ENCODE measurements around the gene MED12L.

Gene MED12L

DNA sequence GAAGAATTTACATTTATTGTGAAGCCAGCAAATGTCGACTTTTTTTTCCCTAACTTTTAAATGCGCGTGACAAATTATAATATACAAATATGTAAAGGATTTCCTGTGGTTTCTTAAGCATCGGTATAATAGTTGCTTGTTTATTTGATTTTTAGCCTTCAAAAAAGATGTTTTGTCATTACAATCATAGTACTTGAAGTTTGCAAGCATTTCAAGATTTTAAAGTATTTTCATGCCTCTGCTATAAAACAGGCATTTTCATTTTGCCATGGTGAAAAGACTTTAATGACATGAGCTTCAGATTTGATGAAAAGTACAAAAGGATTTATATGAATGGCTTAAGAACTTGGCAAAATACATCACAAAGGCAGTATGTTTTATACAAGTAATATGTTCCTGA, 308.5 kb downstream of the MED12L start:
- Histone ChIP-seq H3K4me1 (ENCODE audit: control insufficient read depth, insufficient read depth, low read length) (peaks cover 36% of the 10 kb centered on the region), H3K36me3 (ENCODE audit: control insufficient read depth, insufficient read depth, low read length) (peaks cover 9% of the 10 kb centered on the region), H3K9me3 (ENCODE audit: control insufficient read depth, insufficient read depth, low read length) (no peaks in the 10 kb centered on the region), H3K27me3 (ENCODE audit: control insufficient read depth, insufficient read depth, low read length) (no peaks in the 10 kb centered on the region), H3K9ac (ENCODE audit: low read depth, low read length) (0 out of 2 replicates have a peak overlapping the region, but pooled peaks have one; percentile 46), H3K27ac (ENCODE audit: low read depth, low read length) (peak overlapping the region; percentile 96), H3K4me3 (ENCODE audit: low read depth, low read length) (peak overlapping the region; percentile 42)

DNA sequence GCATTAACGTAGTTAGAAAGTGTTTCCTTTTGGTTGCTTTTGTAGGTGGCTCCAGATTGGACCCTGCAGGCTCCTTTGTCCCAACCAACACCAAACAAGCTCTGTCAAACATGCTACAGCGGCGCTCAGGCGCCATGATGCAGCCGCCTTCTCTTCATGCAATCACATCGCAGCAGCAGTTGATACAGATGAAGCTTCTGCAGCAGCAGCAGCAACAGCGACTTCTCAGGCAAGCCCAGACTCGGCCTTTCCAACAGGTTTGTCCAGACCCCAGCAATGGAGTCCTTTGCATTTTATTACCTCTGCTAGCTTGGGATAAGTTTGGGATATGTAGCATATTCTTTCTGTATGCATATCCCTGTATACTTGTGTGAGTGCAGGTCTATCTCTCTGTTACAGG, 309.1 kb downstream of the MED12L start:
- H3K4me1 ChIP-seq (ENCODE audit: control insufficient read depth, insufficient read depth, low read length): peaks cover 43% of the 10 kb centered on the region
- no peaks in the 10 kb centered on the region for H3K27me3 ChIP-seq (ENCODE audit: control insufficient read depth, insufficient read depth, low read length)
- H3K27ac ChIP-seq (ENCODE audit: low read depth, low read length): peak overlapping the region; percentile 96
- peaks cover 7% of the 10 kb centered on the region for H3K36me3 ChIP-seq (ENCODE audit: control insufficient read depth, insufficient read depth, low read length)
- H3K9me3 ChIP-seq (ENCODE audit: control insufficient read depth, insufficient read depth, low read length): no peaks in the 10 kb centered on the region
- no peak overlapping the region for H3K4me3 ChIP-seq (ENCODE audit: low read depth, low read length)
- peak overlapping the region; percentile 46 for H3K9ac ChIP-seq (ENCODE audit: low read depth, low read length)

DNA sequence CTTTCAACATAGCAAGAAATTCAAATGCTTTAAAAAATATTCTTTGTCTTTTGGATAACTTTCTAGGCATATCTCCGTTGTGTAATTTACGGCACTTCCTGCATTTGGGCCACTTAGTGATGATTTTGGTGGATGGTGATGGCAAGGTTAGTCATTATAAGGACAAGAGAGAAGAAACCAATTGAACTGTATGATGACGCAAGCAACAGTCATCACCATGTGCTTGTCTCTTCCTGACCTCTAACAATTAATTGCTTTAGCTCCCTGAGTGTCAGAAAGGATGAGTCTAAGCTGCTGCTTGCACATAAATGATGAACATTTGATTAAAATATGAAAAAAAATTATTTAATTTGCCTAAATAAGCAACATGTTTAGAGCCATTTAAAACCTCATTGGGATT, 310.3 kb downstream of the MED12L start:
- no peak overlapping the region for H3K4me3 ChIP-seq (ENCODE audit: low read depth, low read length)
- no peaks in the 10 kb centered on the region for H3K9me3 ChIP-seq (ENCODE audit: control insufficient read depth, insufficient read depth, low read length)
- H3K36me3 ChIP-seq (ENCODE audit: control insufficient read depth, insufficient read depth, low read length): peaks cover 3% of the 10 kb centered on the region; the same call in 1 of the 2 replicates
- H3K27me3 ChIP-seq (ENCODE audit: control insufficient read depth, insufficient read depth, low read length): no peaks in the 10 kb centered on the region
- peaks cover 45% of the 10 kb centered on the region for H3K4me1 ChIP-seq (ENCODE audit: control insufficient read depth, insufficient read depth, low read length)
- no peak overlapping the region for H3K9ac ChIP-seq (ENCODE audit: low read depth, low read length)
- H3K27ac ChIP-seq (ENCODE audit: low read depth, low read length): no peak overlapping the region

DNA sequence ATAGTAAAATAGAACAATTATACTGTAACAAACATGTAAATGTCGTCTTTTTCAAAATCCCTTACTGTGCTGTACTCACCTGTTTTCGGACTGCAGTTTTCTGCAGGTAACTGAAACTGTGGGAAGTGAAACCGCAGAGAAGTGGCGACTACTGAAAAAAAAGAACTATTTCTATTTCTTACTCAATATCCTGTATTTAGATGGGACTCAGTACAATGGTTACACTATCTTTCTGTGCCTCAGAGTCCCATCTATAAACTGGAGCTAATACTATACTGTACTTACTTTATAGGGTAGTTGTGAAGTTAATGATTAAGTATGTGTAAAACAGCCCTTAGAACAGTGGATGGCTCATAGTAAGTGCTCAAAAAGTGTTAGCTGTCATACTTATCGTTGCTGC, 313.4 kb downstream of the MED12L start:
- H3K27ac ChIP-seq (ENCODE audit: low read depth, low read length): no peak overlapping the region
- H3K9ac ChIP-seq (ENCODE audit: low read depth, low read length): no peak overlapping the region
- peaks cover 38% of the 10 kb centered on the region for H3K4me1 ChIP-seq (ENCODE audit: control insufficient read depth, insufficient read depth, low read length)
- no peaks in the 10 kb centered on the region for H3K27me3 ChIP-seq (ENCODE audit: control insufficient read depth, insufficient read depth, low read length)
- H3K36me3 ChIP-seq (ENCODE audit: control insufficient read depth, insufficient read depth, low read length): peaks cover 3% of the 10 kb centered on the region; the same call in 1 of the 2 replicates
- H3K9me3 ChIP-seq (ENCODE audit: control insufficient read depth, insufficient read depth, low read length): no peaks in the 10 kb centered on the region
- H3K4me3 ChIP-seq (ENCODE audit: low read depth, low read length): no peak overlapping the region

DNA sequence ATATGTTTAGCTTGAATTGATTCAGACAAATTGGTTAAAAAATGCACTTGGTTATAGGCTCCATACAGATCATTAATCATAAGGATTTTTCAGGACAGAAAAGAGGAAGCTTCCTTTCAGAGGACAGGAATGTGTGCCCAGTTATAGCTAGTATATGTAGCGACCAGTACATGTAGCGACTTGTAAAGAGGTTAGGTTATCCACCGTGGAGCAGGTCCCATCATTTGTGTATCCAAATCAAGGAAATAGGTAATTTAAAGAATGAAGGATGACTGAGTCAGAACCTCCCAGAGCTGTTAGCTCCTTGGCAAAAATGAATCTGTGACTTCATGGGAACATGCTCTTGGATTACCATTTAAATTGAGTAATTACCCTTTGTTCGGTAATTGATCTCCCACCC, 314.9 kb downstream of the MED12L start:
- no peak overlapping the region for H3K9ac ChIP-seq (ENCODE audit: low read depth, low read length)
- H3K27ac ChIP-seq (ENCODE audit: low read depth, low read length): no peak overlapping the region
- no peaks in the 10 kb centered on the region for H3K27me3 ChIP-seq (ENCODE audit: control insufficient read depth, insufficient read depth, low read length)
- no peaks in the 10 kb centered on the region for H3K9me3 ChIP-seq (ENCODE audit: control insufficient read depth, insufficient read depth, low read length)
- peaks cover 23% of the 10 kb centered on the region for H3K4me1 ChIP-seq (ENCODE audit: control insufficient read depth, insufficient read depth, low read length)
- peaks cover 3% of the 10 kb centered on the region; the same call in 1 of the 2 replicates for H3K36me3 ChIP-seq (ENCODE audit: control insufficient read depth, insufficient read depth, low read length)
- H3K4me3 ChIP-seq (ENCODE audit: low read depth, low read length): no peak overlapping the region

DNA sequence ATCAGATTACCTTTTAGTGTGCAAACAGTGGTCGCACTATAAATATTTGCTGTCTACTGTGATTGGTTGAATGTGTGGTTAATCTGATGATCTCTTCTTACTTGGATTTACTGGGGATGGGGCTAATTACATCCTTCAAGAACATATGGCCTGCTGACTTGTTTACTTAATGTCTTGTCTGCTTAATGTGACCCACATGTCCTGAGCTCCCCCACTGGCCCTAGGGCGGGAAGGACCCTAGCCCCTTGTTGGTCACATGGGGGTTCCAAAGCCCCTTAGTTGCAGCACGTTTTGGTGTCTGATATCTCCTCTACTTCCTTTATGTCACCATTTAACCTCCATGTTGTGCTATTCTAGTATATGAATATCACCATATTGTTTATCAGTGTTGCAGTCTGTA, 316.9 kb downstream of the MED12L start:
- Histone ChIP-seq H3K4me3 (ENCODE audit: low read depth, low read length) (no peak overlapping the region), H3K9me3 (ENCODE audit: control insufficient read depth, insufficient read depth, low read length) (no peaks in the 10 kb centered on the region), H3K9ac (ENCODE audit: low read depth, low read length) (no peak overlapping the region)

DNA sequence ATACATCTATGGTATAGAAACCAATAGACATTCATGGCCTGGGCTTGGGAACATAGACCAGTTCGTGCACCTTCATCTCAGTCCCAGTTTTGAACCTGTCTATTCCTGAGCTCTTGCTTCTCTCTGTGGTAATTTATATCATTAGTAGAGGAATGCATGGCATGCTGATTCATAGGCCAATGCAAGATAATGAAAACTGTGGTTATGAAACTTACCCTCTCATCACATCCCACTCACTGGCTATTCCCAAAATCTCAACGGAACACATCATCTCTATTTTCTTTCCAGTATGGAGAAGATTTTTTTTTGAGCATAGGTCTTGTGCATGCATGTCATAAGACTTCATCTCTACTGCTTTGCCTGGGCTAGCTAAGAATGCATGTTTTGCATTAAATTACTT, 317.8 kb downstream of the MED12L start:
- Histone ChIP-seq H3K9me3 (ENCODE audit: control insufficient read depth, insufficient read depth, low read length) (no peaks in the 10 kb centered on the region), H3K4me3 (ENCODE audit: low read depth, low read length) (no peak overlapping the region), H3K9ac (ENCODE audit: low read depth, low read length) (no peak overlapping the region), H3K27ac (ENCODE audit: low read depth, low read length) (no peak overlapping the region), H3K27me3 (ENCODE audit: control insufficient read depth, insufficient read depth, low read length) (no peaks in the 10 kb centered on the region), H3K4me1 (ENCODE audit: control insufficient read depth, insufficient read depth, low read length) (peaks cover 23% of the 10 kb centered on the region), H3K36me3 (ENCODE audit: control insufficient read depth, insufficient read depth, low read length) (no peaks in the 10 kb centered on the region)

More for the DNA sequence above, 316.9 kb downstream of the MED12L start:
- Histone ChIP-seq H3K36me3 (ENCODE audit: control insufficient read depth, insufficient read depth, low read length) (no peaks in the 10 kb centered on the region), H3K4me1 (ENCODE audit: control insufficient read depth, insufficient read depth, low read length) (peaks cover 23% of the 10 kb centered on the region), H3K27ac (ENCODE audit: low read depth, low read length) (no peak overlapping the region), H3K27me3 (ENCODE audit: control insufficient read depth, insufficient read depth, low read length) (no peaks in the 10 kb centered on the region)

DNA sequence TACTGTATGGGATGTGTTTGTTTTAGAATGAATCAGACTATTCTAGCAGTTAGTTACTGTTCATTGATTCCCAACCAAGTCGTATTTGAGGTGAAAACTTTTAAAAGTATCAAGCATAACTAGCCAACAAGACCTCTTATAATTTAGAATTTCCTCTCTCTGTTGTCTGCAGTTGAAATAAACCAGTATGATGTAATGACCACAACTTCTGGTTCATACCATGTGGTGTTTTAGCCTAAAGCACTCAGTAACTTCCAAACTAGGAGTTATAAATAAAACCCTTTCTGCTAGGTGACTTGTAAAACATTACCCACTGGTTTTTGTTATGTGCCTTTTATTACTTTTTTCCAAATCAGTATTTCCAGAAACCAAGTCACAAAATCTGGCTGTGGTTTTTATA, 318.9 kb downstream of the MED12L start:
- no peaks in the 10 kb centered on the region for H3K9me3 ChIP-seq (ENCODE audit: control insufficient read depth, insufficient read depth, low read length)
- H3K4me1 ChIP-seq (ENCODE audit: control insufficient read depth, insufficient read depth, low read length): peaks cover 14% of the 10 kb centered on the region
- H3K27ac ChIP-seq (ENCODE audit: low read depth, low read length): no peak overlapping the region
- H3K36me3 ChIP-seq (ENCODE audit: control insufficient read depth, insufficient read depth, low read length): no peaks in the 10 kb centered on the region
- H3K4me3 ChIP-seq (ENCODE audit: low read depth, low read length): no peak overlapping the region
- no peak overlapping the region for H3K9ac ChIP-seq (ENCODE audit: low read depth, low read length)
- no peaks in the 10 kb centered on the region for H3K27me3 ChIP-seq (ENCODE audit: control insufficient read depth, insufficient read depth, low read length)

DNA sequence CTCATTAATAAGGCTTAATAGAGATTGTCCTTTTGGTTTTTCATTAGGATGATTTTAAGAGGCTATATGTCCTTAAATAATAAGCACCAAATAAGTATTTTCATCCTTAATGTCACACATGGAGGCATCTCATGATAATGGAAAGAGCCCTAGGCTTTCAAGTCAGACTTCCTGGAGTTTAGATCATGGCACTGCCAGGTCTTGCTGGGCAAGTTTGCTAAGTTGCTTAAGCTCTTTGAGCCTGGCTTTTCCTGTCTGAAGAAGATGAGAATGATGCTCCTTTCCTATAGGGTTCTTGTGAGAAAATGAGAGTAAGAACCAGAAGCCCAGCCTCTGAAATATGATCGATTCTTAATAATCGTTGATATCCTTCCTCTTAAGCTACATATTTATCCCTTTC, 322.5 kb downstream of the MED12L start:
- H3K27ac ChIP-seq (ENCODE audit: low read depth, low read length): no peak overlapping the region
- H3K36me3 ChIP-seq (ENCODE audit: control insufficient read depth, insufficient read depth, low read length): no peaks in the 10 kb centered on the region; the same call in 1 of the 2 replicates
- no peak overlapping the region for H3K9ac ChIP-seq (ENCODE audit: low read depth, low read length)
- H3K4me1 ChIP-seq (ENCODE audit: control insufficient read depth, insufficient read depth, low read length): 0 out of 2 replicates have a peak, but pooled peaks cover 7% of the 10 kb centered on the region
- H3K27me3 ChIP-seq (ENCODE audit: control insufficient read depth, insufficient read depth, low read length): no peaks in the 10 kb centered on the region
- H3K4me3 ChIP-seq (ENCODE audit: low read depth, low read length): no peak overlapping the region
- no peaks in the 10 kb centered on the region for H3K9me3 ChIP-seq (ENCODE audit: control insufficient read depth, insufficient read depth, low read length)

DNA sequence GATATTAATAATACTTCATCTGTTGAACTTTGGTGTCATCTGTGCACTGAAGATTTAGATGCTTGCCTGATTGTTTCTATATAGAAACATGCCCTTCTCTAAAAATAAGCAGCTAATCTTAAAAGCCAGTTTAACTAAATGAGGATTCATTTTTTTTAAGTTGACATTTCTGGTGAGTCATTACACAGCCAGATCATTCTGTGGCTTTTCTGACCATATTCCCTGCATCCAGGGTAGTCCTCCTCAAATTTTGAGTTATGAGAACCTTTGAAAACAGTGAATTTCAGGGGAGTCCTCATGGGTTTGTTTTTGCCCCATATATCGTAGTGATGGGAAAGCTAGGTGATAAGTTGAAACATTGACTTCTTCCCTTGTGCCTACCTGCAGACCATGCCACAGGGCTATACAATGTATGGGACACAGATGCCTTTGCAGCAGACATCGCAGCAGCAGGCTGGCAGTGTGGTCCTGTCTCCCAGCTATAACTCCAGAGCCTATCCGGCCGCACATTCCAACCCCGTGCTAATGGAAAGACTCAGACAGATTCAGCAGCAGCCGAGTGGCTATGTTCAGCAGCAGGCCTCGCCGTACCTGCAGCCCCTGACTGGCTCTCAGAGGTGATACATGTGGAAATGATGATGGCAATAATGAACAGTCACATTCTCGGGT, 325.6 kb downstream of the MED12L start:
- Histone ChIP-seq H3K36me3 (ENCODE audit: control insufficient read depth, insufficient read depth, low read length) (no peaks in the 10 kb centered on the region; the same call in none of the 2 replicates), H3K9ac (ENCODE audit: low read depth, low read length) (no peak overlapping the region), H3K27ac (ENCODE audit: low read depth, low read length) (no peak overlapping the region), H3K9me3 (ENCODE audit: control insufficient read depth, insufficient read depth, low read length) (no peaks in the 10 kb centered on the region), H3K4me1 (ENCODE audit: control insufficient read depth, insufficient read depth, low read length) (peaks cover 3% of the 10 kb centered on the region; the same call in 1 of the 2 replicates), H3K27me3 (ENCODE audit: control insufficient read depth, insufficient read depth, low read length) (no peaks in the 10 kb centered on the region), H3K4me3 (ENCODE audit: low read depth, low read length) (no peak overlapping the region)

DNA sequence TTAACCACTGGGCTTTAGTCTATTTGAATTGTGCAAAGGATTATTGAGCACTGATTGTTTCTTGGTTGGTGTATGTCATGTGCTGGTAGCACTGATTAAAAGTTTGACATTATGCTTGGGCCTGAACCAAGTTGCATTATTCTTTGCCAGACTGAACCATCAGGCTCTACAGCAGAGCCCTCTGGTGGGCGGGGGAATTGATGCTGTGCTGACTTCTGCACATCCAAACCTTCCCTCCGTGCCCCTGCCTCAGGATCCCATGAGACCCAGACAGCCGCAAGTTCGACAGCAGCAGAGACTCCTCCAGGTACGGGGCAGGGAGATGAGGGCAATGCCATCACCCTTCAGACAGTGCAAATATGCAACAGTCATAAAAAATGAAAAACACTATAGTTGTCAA, 327.5 kb downstream of the MED12L start:
- Histone ChIP-seq H3K27me3 (ENCODE audit: control insufficient read depth, insufficient read depth, low read length) (no peaks in the 10 kb centered on the region), H3K9ac (ENCODE audit: low read depth, low read length) (no peak overlapping the region), H3K36me3 (ENCODE audit: control insufficient read depth, insufficient read depth, low read length) (peaks cover 8% of the 10 kb centered on the region), H3K4me3 (ENCODE audit: low read depth, low read length) (no peak overlapping the region), H3K9me3 (ENCODE audit: control insufficient read depth, insufficient read depth, low read length) (no peaks in the 10 kb centered on the region), H3K4me1 (ENCODE audit: control insufficient read depth, insufficient read depth, low read length) (peaks cover 3% of the 10 kb centered on the region; the same call in 1 of the 2 replicates), H3K27ac (ENCODE audit: low read depth, low read length) (no peak overlapping the region)

Measured in HUES48 (cell line).